Glutamatergic neuron (in vitro differentiated cells): ENCODE data around the gene VAV2. TPM values are rescaled to one million over a fixed set of nuclear protein-coding genes. Genes with fewer than 3 reads are reported as not detected.

ENCODE experiments used
- DNase-seq: peaks from one replicate; pipeline ENCODE4 v3.0.0; 2022
- H3K27ac Mint-ChIP-seq: one replicate; pipeline ENCODE4 v1.8.0; 2020; ENCODE audit warnings: mild to moderate bottlenecking, mixed read lengths, inconsistent platforms; ENCODE audit not compliant: unreplicated experiment
- H3K27me3 Mint-ChIP-seq: one replicate; pipeline ENCODE4 v1.8.0; 2020; ENCODE audit warnings: mild to moderate bottlenecking, moderate library complexity, mixed read lengths, inconsistent platforms; ENCODE audit not compliant: unreplicated experiment
- H3K36me3 Mint-ChIP-seq: one replicate; pipeline ENCODE4 v1.8.0; 2020; ENCODE audit warnings: mild to moderate bottlenecking, mixed read lengths, inconsistent platforms; ENCODE audit not compliant: unreplicated experiment
- H3K4me1 Mint-ChIP-seq: one replicate; pipeline ENCODE4 v1.8.0; 2020; ENCODE audit warnings: mild to moderate bottlenecking, low read depth, mixed read lengths, inconsistent platforms; ENCODE audit not compliant: unreplicated experiment
- H3K4me3 Mint-ChIP-seq: one replicate; pipeline ENCODE4 v1.8.0; 2020; ENCODE audit warnings: mild to moderate bottlenecking, mixed read lengths, inconsistent platforms; ENCODE audit not compliant: unreplicated experiment
- H3K9me3 Mint-ChIP-seq: one replicate; pipeline ENCODE4 v1.8.0; 2020; ENCODE audit warnings: mild to moderate bottlenecking, moderate library complexity, mixed read lengths, inconsistent platforms; ENCODE audit not compliant: unreplicated experiment
- CTCF ChIP-seq: fragments of 200-600 bp; sonication (generic); IDR thresholded peaks from one replicate; pipeline ENCODE4 v1.5.0; 2021; ENCODE audit not compliant: partially characterized antibody, unreplicated experiment
- total RNA-seq: library from RNA; stranded (reverse); fragmentation: NEBNext Ultra II Directional; extraction: Animal tissue kit (Norgen Biotek cat#: 25700); gene quantifications from one replicate; pipeline ENCODE4 v1.2.1, GENCODE V29; 2021; ENCODE audit not compliant: unreplicated experiment

VAV2 gene
- total RNA-seq, 1 donor from 2014 or later: 270 TPM

- H3K4me1 Mint-ChIP-seq: peaks cover 60% of the 10 kb centered on the region
- peak overlapping the region; percentile 79 for H3K27ac Mint-ChIP-seq
These were observed 153.1 kb downstream of the VAV2 start for GRCh38 chr9:133838859-133839507.

GRCh38 chr9:133837627-133838597 lies 154.2 kb downstream of the VAV2 start:
- peaks cover 62% of the 10 kb centered on the region for H3K4me1 Mint-ChIP-seq

More at GRCh38 chr9:133838859-133839507, 153.1 kb downstream of the VAV2 start:
- Mint-ChIP-seq H3K36me3 (no peaks in the 10 kb centered on the region), H3K27me3 (peaks cover 43% of the 10 kb centered on the region), H3K4me3 (peak overlapping the region; percentile 56), H3K9me3 (peaks cover 45% of the 10 kb centered on the region)
- no peak for DNase-seq
- no peak for TF ChIP-seq CTCF

GRCh38 chr9:133836818-133837217 lies 155.3 kb downstream of the VAV2 start:
- TF ChIP-seq CTCF: no peak
- Mint-ChIP-seq H3K9me3 (peaks cover 36% of the 10 kb centered on the region), H3K27ac (peak overlapping the region; percentile 67), H3K4me1 (peaks cover 58% of the 10 kb centered on the region), H3K4me3 (peak overlapping the region; percentile 46), H3K27me3 (peaks cover 39% of the 10 kb centered on the region), H3K36me3 (no peaks in the 10 kb centered on the region)
- DNase-seq: no peak

More at GRCh38 chr9:133837627-133838597, 154.2 kb downstream of the VAV2 start:
- Mint-ChIP-seq H3K9me3 (peaks cover 40% of the 10 kb centered on the region), H3K36me3 (no peaks in the 10 kb centered on the region), H3K27me3 (peaks cover 40% of the 10 kb centered on the region), H3K4me3 (peak overlapping the region; percentile 44), H3K27ac (peak overlapping the region; percentile 89)
- peak; percentile 65 for DNase-seq
- TF ChIP-seq CTCF: no peak

- peak overlapping the region; percentile 32 for H3K4me3 Mint-ChIP-seq
- H3K4me1 Mint-ChIP-seq: peaks cover 52% of the 10 kb centered on the region
- H3K9me3 Mint-ChIP-seq: peaks cover 37% of the 10 kb centered on the region
- TF ChIP-seq CTCF: no peak
- H3K27me3 Mint-ChIP-seq: peaks cover 32% of the 10 kb centered on the region
- peak overlapping the region; percentile 67 for H3K27ac Mint-ChIP-seq
- H3K36me3 Mint-ChIP-seq: no peaks in the 10 kb centered on the region
- DNase-seq: no peak
These were observed 155.9 kb downstream of the VAV2 start for GRCh38 chr9:133836001-133836758.
